ENCODE measurements around the gene SIPA1.
"Not testable (repeated sequence)": the region's sequence is repeated elsewhere in the genome, so short reads cannot be mapped to it uniquely, and the experiment has no call there.

The SIPA1 gene

DNA sequence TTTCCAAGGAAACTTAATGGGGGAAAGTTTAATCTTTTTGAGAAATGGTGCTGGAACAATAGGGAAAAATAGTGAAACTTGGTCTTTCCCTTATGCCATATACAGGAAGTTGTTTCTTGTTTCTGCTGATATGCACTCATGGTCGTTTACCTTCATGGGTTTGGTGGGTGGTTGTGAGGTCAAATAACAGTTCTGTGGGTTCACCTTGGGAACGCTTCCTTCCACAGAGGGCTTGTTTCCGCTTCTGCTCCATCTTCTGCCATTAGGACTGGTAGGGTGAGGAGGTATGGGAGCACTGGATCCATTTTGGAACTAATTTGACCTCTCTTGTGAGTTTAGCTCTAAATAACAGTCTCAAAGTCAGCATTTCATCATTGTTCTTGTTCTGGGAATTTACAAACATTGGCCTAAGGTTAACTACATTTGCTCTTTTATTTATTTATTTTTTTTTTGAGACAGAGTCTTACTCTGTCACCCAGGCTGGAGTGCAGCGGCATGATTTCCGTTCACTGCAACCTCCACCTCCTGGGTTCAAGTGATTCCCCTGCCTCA lies 42.4 kb downstream of the SIPA1 start:
- Histone ChIP-seq H3F3A (ENCODE audit: insufficient read depth, low read length) (no peaks in the 10 kb centered on the region), H2AFZ (ENCODE audit: low read length) (no peak overlapping the region)

DNA sequence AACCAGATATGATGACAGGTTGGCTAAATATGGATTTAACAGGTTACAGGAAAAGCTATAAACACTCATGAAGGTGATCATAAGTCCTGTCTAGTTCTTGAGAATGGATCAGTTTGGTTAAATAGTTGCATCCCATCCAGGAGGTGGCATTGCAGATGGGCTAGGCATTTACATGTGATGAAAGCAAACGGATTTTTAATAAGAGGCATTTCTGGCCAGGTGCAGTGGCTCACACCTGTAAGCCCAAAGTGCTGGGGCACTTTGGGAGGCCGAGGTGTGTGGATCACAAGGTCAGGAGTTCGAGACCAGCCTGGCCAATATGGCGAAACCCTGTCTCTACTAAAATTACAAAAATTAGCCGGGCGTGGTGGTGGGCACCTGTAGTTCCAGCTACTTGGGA lies 45.6 kb downstream of the SIPA1 start:
- H3K9ac ChIP-seq (ENCODE audit: low read length); H3K9me3 ChIP-seq (ENCODE audit: low read length); H2AFZ ChIP-seq (ENCODE audit: low read length); H3F3A ChIP-seq (ENCODE audit: insufficient read depth, low read length); H3K36me3 ChIP-seq (ENCODE audit: insufficient read depth, low read length); H3K27me3 ChIP-seq (ENCODE audit: insufficient read depth, low read length); H3K4me3 ChIP-seq (ENCODE audit: low read depth, low read length, poor library complexity, severe bottlenecking); H3K4me2 ChIP-seq (ENCODE audit: low read length); H3K4me1 ChIP-seq (ENCODE audit: insufficient read depth, low read length, severe bottlenecking); H3K79me2 ChIP-seq (ENCODE audit: insufficient read depth, low read length); H4K20me1 ChIP-seq (ENCODE audit: insufficient read depth, low read length); H3K27ac ChIP-seq (ENCODE audit: low read depth, low read length, poor library complexity, severe bottlenecking); H3K9me2 ChIP-seq (ENCODE audit: low read depth, low read length): not testable (repeated sequence)

More for the DNA sequence above, 42.4 kb downstream of the SIPA1 start:
- no peaks in the 10 kb centered on the region for H3K36me3 ChIP-seq (ENCODE audit: insufficient read depth, low read length)
- no peaks in the 10 kb centered on the region for H3K79me2 ChIP-seq (ENCODE audit: insufficient read depth, low read length)
- no peaks in the 10 kb centered on the region for H3K27me3 ChIP-seq (ENCODE audit: insufficient read depth, low read length)
- H3K9me3 ChIP-seq (ENCODE audit: low read length), result no peaks in the 10 kb centered on the region
- H3K9me2 ChIP-seq (ENCODE audit: low read depth, low read length), result no peaks in the 10 kb centered on the region
- no peak overlapping the region for H3K4me2 ChIP-seq (ENCODE audit: low read length)
- TF ChIP-seq EZH2 (IDR thresholded peaks at IDR 0.05; ENCODE audit: borderline replicate concordance, low read length), result no peak
- H3K27ac ChIP-seq (ENCODE audit: low read depth, low read length, poor library complexity, severe bottlenecking), result no peak overlapping the region
- no peaks in the 10 kb centered on the region for H3K4me1 ChIP-seq (ENCODE audit: insufficient read depth, low read length, severe bottlenecking)
- no peak overlapping the region for H3K9ac ChIP-seq (ENCODE audit: low read length)
- H4K20me1 ChIP-seq (ENCODE audit: insufficient read depth, low read length), result no peaks in the 10 kb centered on the region
- H3K4me3 ChIP-seq (ENCODE audit: low read depth, low read length, poor library complexity, severe bottlenecking), result no peak overlapping the region

DNA sequence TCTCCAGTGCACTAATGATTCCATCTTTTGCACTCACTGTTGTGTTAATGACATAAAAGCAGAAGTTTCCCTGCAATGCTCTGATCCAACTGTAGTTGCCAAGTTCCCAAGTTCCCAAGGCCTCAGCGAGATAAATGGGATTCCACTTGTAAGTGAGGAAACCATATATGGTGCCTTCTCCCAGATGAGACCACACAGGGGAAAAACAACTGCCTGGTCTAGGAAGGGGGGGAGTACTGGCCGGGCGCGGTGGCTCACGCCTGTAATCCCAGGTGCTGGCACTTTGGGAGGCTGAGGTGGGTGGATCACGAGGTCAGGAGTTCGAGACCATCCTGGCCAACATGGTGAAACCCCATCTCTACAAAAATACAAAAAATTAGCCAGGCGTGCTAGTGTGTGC lies 48.1 kb downstream of the SIPA1 start:
- no peaks in the 10 kb centered on the region for H3K79me2 ChIP-seq (ENCODE audit: insufficient read depth, low read length)
- H3K4me1 ChIP-seq (ENCODE audit: insufficient read depth, low read length, severe bottlenecking), result no peaks in the 10 kb centered on the region
- H3K9me3 ChIP-seq (ENCODE audit: low read length), result no peaks in the 10 kb centered on the region
- TF ChIP-seq EZH2 (IDR thresholded peaks at IDR 0.05; ENCODE audit: borderline replicate concordance, low read length), result no peak
- TF ChIP-seq, protein P1, sequence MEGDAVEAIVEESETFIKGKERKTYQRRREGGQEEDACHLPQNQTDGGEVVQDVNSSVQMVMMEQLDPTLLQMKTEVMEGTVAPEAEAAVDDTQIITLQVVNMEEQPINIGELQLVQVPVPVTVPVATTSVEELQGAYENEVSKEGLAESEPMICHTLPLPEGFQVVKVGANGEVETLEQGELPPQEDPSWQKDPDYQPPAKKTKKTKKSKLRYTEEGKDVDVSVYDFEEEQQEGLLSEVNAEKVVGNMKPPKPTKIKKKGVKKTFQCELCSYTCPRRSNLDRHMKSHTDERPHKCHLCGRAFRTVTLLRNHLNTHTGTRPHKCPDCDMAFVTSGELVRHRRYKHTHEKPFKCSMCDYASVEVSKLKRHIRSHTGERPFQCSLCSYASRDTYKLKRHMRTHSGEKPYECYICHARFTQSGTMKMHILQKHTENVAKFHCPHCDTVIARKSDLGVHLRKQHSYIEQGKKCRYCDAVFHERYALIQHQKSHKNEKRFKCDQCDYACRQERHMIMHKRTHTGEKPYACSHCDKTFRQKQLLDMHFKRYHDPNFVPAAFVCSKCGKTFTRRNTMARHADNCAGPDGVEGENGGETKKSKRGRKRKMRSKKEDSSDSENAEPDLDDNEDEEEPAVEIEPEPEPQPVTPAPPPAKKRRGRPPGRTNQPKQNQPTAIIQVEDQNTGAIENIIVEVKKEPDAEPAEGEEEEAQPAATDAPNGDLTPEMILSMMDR (IDR thresholded peaks at IDR 0.05; ENCODE audit: low read length), result no peak
- no peak overlapping the region for H3K4me3 ChIP-seq (ENCODE audit: low read depth, low read length, poor library complexity, severe bottlenecking)
- no peaks in the 10 kb centered on the region for H3K9me2 ChIP-seq (ENCODE audit: low read depth, low read length)
- no peak overlapping the region for H3K27ac ChIP-seq (ENCODE audit: low read depth, low read length, poor library complexity, severe bottlenecking)
- no peaks in the 10 kb centered on the region for H4K20me1 ChIP-seq (ENCODE audit: insufficient read depth, low read length)
- H3K9ac ChIP-seq (ENCODE audit: low read length), result no peak overlapping the region
- no peaks in the 10 kb centered on the region for H3K27me3 ChIP-seq (ENCODE audit: insufficient read depth, low read length)
- H3K36me3 ChIP-seq (ENCODE audit: insufficient read depth, low read length), result no peaks in the 10 kb centered on the region
- no peak overlapping the region for H2AFZ ChIP-seq (ENCODE audit: low read length)
- H3F3A ChIP-seq (ENCODE audit: insufficient read depth, low read length), result no peaks in the 10 kb centered on the region
- no peak overlapping the region for H3K4me2 ChIP-seq (ENCODE audit: low read length)

DNA sequence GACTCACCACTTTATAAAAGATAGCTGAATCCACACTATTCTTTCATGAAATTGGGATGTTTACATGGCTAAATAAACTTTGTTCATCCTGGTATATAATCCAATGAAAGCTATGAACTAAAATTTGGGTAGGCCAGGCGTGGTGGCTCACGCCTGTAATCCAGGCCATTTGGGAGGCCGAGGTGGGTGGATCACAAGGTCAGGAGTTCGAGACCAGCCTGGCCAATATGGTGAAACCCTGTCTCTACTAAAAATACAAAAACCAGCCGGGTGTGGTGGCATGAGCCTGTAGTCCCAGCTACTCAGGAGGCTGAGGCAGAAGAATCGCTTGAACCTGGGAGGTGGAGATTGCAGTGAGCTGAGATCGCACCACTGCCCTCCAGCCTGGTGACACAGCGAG lies 53.9 kb downstream of the SIPA1 start:
- H3K4me1 ChIP-seq (ENCODE audit: insufficient read depth, low read length, severe bottlenecking); H3K9me2 ChIP-seq (ENCODE audit: low read depth, low read length); H3K79me2 ChIP-seq (ENCODE audit: insufficient read depth, low read length); H4K20me1 ChIP-seq (ENCODE audit: insufficient read depth, low read length); H3K9me3 ChIP-seq (ENCODE audit: low read length); H3K27me3 ChIP-seq (ENCODE audit: insufficient read depth, low read length); H3F3A ChIP-seq (ENCODE audit: insufficient read depth, low read length); H3K4me3 ChIP-seq (ENCODE audit: low read depth, low read length, poor library complexity, severe bottlenecking); H3K36me3 ChIP-seq (ENCODE audit: insufficient read depth, low read length); H3K27ac ChIP-seq (ENCODE audit: low read depth, low read length, poor library complexity, severe bottlenecking); H3K4me2 ChIP-seq (ENCODE audit: low read length); H2AFZ ChIP-seq (ENCODE audit: low read length); H3K9ac ChIP-seq (ENCODE audit: low read length): not testable (repeated sequence)

DNA sequence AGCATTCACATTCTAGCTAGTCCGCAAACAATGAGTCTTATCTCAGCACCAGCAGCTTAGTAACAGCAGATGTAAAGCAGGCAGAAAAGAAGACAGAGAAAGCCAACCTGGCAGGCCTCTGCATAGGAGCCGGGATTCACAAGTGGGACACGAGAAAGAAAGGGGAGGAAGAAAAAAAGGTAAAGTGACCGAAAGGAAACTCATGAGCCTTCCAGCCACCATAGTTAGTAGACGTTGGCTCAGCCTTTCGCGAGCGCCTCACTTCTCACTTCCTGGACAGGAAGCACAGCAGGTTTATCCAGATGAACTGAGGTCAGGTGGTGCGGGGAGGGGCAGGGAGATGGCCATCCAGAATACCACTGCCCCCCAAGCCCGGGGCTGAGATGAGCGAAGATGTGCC lies 54.5 kb downstream of the SIPA1 start:
- TF ChIP-seq EZH2 (IDR thresholded peaks at IDR 0.05; ENCODE audit: borderline replicate concordance, low read length), result no peak

More for the DNA sequence above, 54.5 kb downstream of the SIPA1 start:
- H3K27ac ChIP-seq (ENCODE audit: low read depth, low read length, poor library complexity, severe bottlenecking), result no peak overlapping the region
- peaks cover 9% of the 10 kb centered on the region for H3K4me1 ChIP-seq (ENCODE audit: insufficient read depth, low read length, severe bottlenecking)
- H2AFZ ChIP-seq (ENCODE audit: low read length), result no peak overlapping the region
- no peak overlapping the region for H3K4me2 ChIP-seq (ENCODE audit: low read length)
- no peak overlapping the region for H3K4me3 ChIP-seq (ENCODE audit: low read depth, low read length, poor library complexity, severe bottlenecking)
- H3F3A ChIP-seq (ENCODE audit: insufficient read depth, low read length), result no peaks in the 10 kb centered on the region
- H3K9me2 ChIP-seq (ENCODE audit: low read depth, low read length), result no peaks in the 10 kb centered on the region
- no peaks in the 10 kb centered on the region for H4K20me1 ChIP-seq (ENCODE audit: insufficient read depth, low read length)
- no peaks in the 10 kb centered on the region for H3K36me3 ChIP-seq (ENCODE audit: insufficient read depth, low read length)
- H3K79me2 ChIP-seq (ENCODE audit: insufficient read depth, low read length), result no peaks in the 10 kb centered on the region
- H3K9me3 ChIP-seq (ENCODE audit: low read length), result no peaks in the 10 kb centered on the region
- no peak overlapping the region for H3K9ac ChIP-seq (ENCODE audit: low read length)
- H3K27me3 ChIP-seq (ENCODE audit: insufficient read depth, low read length), result peaks cover 5% of the 10 kb centered on the region; the same call in 1 of the 2 replicates

Data from OCI-LY1 (cell line).